Mesendoderm (in vitro differentiated cells): ENCODE results near the gene PLXNB2.

Experiments
- DNase-seq: peaks from one replicate; pipeline ENCODE4 v3.0.0; 2013
- H2AK5ac ChIP-seq: 2 replicates; pipeline ENCODE4 v1.6.1; 2013; ENCODE audit warnings: low read length, inconsistent platforms
- H2BK120ac ChIP-seq: 2 replicates; pipeline ENCODE4 v1.6.1; 2013; ENCODE audit warnings: low read depth, mild to moderate bottlenecking, low read length, moderate library complexity, mixed read lengths
- H2BK15ac ChIP-seq: replicated peaks from 2 replicates; pipeline ENCODE4 v1.6.1; 2013; ENCODE audit warnings: low read depth, mild to moderate bottlenecking, moderate library complexity
- H2BK5ac ChIP-seq: 2 replicates; pipeline ENCODE4 v1.6.1; 2013; ENCODE audit warnings: low read length, inconsistent platforms
- H3K18ac ChIP-seq: 2 replicates; pipeline ENCODE4 v1.6.1; 2013; ENCODE audit warnings: mild to moderate bottlenecking, low read length, mixed read lengths
- H3K23ac ChIP-seq: one replicate; pipeline ENCODE4 v1.6.1; 2013; ENCODE audit warnings: low read length
- H3K27ac ChIP-seq: 2 replicates; pipeline ENCODE4 v1.5.1; 2013; ENCODE audit warnings: low read depth, mild to moderate bottlenecking, inconsistent platforms, low read length, moderate library complexity
- H3K27me3 ChIP-seq: 2 replicates; pipeline ENCODE4 v1.6.1; 2013; ENCODE audit warnings: low read length, control low read depth, mild to moderate bottlenecking, inconsistent platforms; ENCODE audit not compliant: insufficient read depth, poor library complexity
- H3K36me3 ChIP-seq: 2 replicates; pipeline ENCODE4 v1.6.1; 2013; ENCODE audit warnings: low read length, inconsistent platforms; ENCODE audit not compliant: control insufficient read depth, insufficient read depth
- H3K4ac ChIP-seq: one replicate; pipeline ENCODE4 v1.6.1; 2013; ENCODE audit warnings: low read depth, mild to moderate bottlenecking, low read length, moderate library complexity
- H3K4me1 ChIP-seq: 2 replicates; pipeline ENCODE4 v1.6.1; 2013; ENCODE audit warnings: low read depth, low read length, inconsistent platforms; ENCODE audit not compliant: control insufficient read depth
- H3K4me2 ChIP-seq: 2 replicates; pipeline ENCODE4 v1.6.1; 2013; ENCODE audit warnings: low read length
- H3K4me3 ChIP-seq: 2 replicates; pipeline ENCODE4 v1.5.1; 2013; ENCODE audit warnings: mild to moderate bottlenecking, low read length
- H3K56ac ChIP-seq: one replicate; pipeline ENCODE4 v1.6.1; 2013; ENCODE audit warnings: low read length
- H3K79me1 ChIP-seq: 2 replicates; pipeline ENCODE4 v1.6.1; 2013; ENCODE audit warnings: low read length, inconsistent platforms
- H3K79me2 ChIP-seq: 2 replicates; pipeline ENCODE4 v1.6.1; 2013; ENCODE audit warnings: mild to moderate bottlenecking, low read length; ENCODE audit not compliant: control insufficient read depth, insufficient read depth
- H3K9ac ChIP-seq: 2 replicates; pipeline ENCODE4 v1.6.1; 2013; ENCODE audit warnings: low read length, inconsistent platforms
- H4K5ac ChIP-seq: one replicate; pipeline ENCODE4 v1.6.1; 2013; ENCODE audit warnings: low read length
- H4K8ac ChIP-seq: one replicate; pipeline ENCODE4 v1.6.1; 2013; ENCODE audit warnings: low read depth, mild to moderate bottlenecking, control low read depth, low read length, moderate library complexity
- WGBS: extraction: QIAGEN DNeasy Blood & Tissue Kit; methylation state at CpG from one replicate; pipeline ENCODE4 v1.1.7; 2013; ENCODE audit warnings: low lambda C conversion rate, missing lambda C conversion rate; ENCODE audit not compliant: insufficient coverage; ENCODE audit errors: extremely low coverage; 5-methylcytosine and 5-hydroxymethylcytosine counted together

The PLXNB2 gene

GRCh38 chr22:50272044-50272802 is 35.2 kb downstream of the PLXNB2 start:
- Histone ChIP-seq H3K36me3 (no peaks in the 10 kb centered on the region), H3K4me3 (no peak overlapping the region)

GRCh38 chr22:50271519-50271970 is 35.9 kb downstream of the PLXNB2 start:
- Histone ChIP-seq H3K4me1 (no peaks in the 10 kb centered on the region), H3K27me3 (peaks cover 5% of the 10 kb centered on the region), H3K4me2 (peak overlapping the region; percentile 31), H3K36me3 (no peaks in the 10 kb centered on the region), H3K79me1 (no peaks in the 10 kb centered on the region), H2AK5ac (no peak overlapping the region), H2BK5ac (no peak overlapping the region), H3K4ac (no peak overlapping the region), H3K9ac (no peak overlapping the region), H3K27ac (no peak overlapping the region), H4K8ac (no peak overlapping the region), H3K79me2 (no peaks in the 10 kb centered on the region), H2BK15ac (no peak overlapping the region), H4K5ac (no peak overlapping the region), H3K56ac (no peak overlapping the region), H3K4me3 (no peak overlapping the region), H3K18ac (no peak overlapping the region), H3K23ac (no peak overlapping the region), H2BK120ac (no peak overlapping the region)
- DNase-seq: peak; percentile 77
- WGBS: no CpG with 5 or more reads among the region's 45 CpGs

More at GRCh38 chr22:50272044-50272802, 35.2 kb downstream of the PLXNB2 start:
- Histone ChIP-seq H3K27ac (no peak overlapping the region), H3K4me1 (no peaks in the 10 kb centered on the region), H2BK5ac (no peak overlapping the region), H2BK120ac (no peak overlapping the region), H3K27me3 (peaks cover 5% of the 10 kb centered on the region), H3K56ac (peak overlapping the region; percentile 11), H3K4ac (no peak overlapping the region), H3K9ac (no peak overlapping the region), H3K23ac (no peak overlapping the region), H3K4me2 (no peak overlapping the region), H3K79me1 (no peaks in the 10 kb centered on the region), H4K8ac (no peak overlapping the region), H2BK15ac (no peak overlapping the region), H4K5ac (no peak overlapping the region), H3K18ac (no peak overlapping the region), H2AK5ac (no peak overlapping the region), H3K79me2 (no peaks in the 10 kb centered on the region)
- WGBS: no CpG with 5 or more reads among the region's 26 CpGs
- DNase-seq: peak; percentile 52

GRCh38 chr22:50270666-50271394 is 36.6 kb downstream of the PLXNB2 start:
- DNase-seq: peak; percentile 73
- no peaks in the 10 kb centered on the region for H3K79me2 ChIP-seq
- H3K27ac ChIP-seq: no peak overlapping the region
- H3K56ac ChIP-seq: no peak overlapping the region
- no peaks in the 10 kb centered on the region for H3K4me1 ChIP-seq
- no peak overlapping the region for H3K4ac ChIP-seq
- H3K79me1 ChIP-seq: no peaks in the 10 kb centered on the region
- no peak overlapping the region for H2BK120ac ChIP-seq
- WGBS: no CpG with 5 or more reads among the region's 53 CpGs
- peaks cover 5% of the 10 kb centered on the region for H3K27me3 ChIP-seq
- no peak overlapping the region for H2BK15ac ChIP-seq
- H3K18ac ChIP-seq: no peak overlapping the region
- H2BK5ac ChIP-seq: no peak overlapping the region
- H3K4me2 ChIP-seq: peak overlapping the region; percentile 21
- no peak overlapping the region for H3K23ac ChIP-seq
- H3K4me3 ChIP-seq: no peak overlapping the region
- no peak overlapping the region for H4K8ac ChIP-seq
- H3K9ac ChIP-seq: no peak overlapping the region
- no peak overlapping the region for H2AK5ac ChIP-seq
- H3K36me3 ChIP-seq: no peaks in the 10 kb centered on the region
- no peak overlapping the region for H4K5ac ChIP-seq

GRCh38 chr22:50269970-50270665 is 37.3 kb downstream of the PLXNB2 start, which contains the start of gene MAPK11:
Gene MAPK11 (minus strand): TSS chr22:50270380. CDS start chr22:50270292, 88 bp downstream.
- H3K4me2 ChIP-seq: peak within 1 kb of the TSS; percentile 21
- no peak within 1 kb of the TSS for H3K4me3 ChIP-seq
- DNase-seq: no peak
- H3K79me1 ChIP-seq: no peaks in the 10 kb centered on the region
- no peak within 1 kb of the TSS for H3K27ac ChIP-seq
- H2BK120ac ChIP-seq: no peak within 1 kb of the TSS
- H3K4ac ChIP-seq: no peak within 1 kb of the TSS
- no peak within 1 kb of the TSS for H2AK5ac ChIP-seq
- no peak within 1 kb of the TSS for H3K18ac ChIP-seq
- no peaks in the 10 kb centered on the region for H3K4me1 ChIP-seq
- no peak within 1 kb of the TSS for H4K8ac ChIP-seq
- no peak within 1 kb of the TSS for H3K9ac ChIP-seq
- H3K23ac ChIP-seq: no peak within 1 kb of the TSS
- H3K56ac ChIP-seq: peak within 1 kb of the TSS; percentile 56
- no peak within 1 kb of the TSS for H2BK15ac ChIP-seq
- no peak within 1 kb of the TSS for H4K5ac ChIP-seq
- no CpG with 5 or more reads among the region's 92 CpGs for WGBS
- no peak within 1 kb of the TSS for H2BK5ac ChIP-seq
- H3K79me2 ChIP-seq: no peaks in the 10 kb centered on the region
- H3K36me3 ChIP-seq: no peaks in the 10 kb centered on the region
- H3K27me3 ChIP-seq: peaks cover 5% of the 10 kb centered on the region

GRCh38 chr22:50269573-50269969 is 37.9 kb downstream of the PLXNB2 start:
- H3K4me1 ChIP-seq: no peaks in the 10 kb centered on the region

More at GRCh38 chr22:50269573-50269969, 37.9 kb downstream of the PLXNB2 start:
- H3K18ac ChIP-seq: no peak overlapping the region
- H3K79me1 ChIP-seq: no peaks in the 10 kb centered on the region
- no peaks in the 10 kb centered on the region for H3K36me3 ChIP-seq
- no CpG with 5 or more reads among the region's 18 CpGs for WGBS
- no peak overlapping the region for H3K4ac ChIP-seq
- peaks cover 5% of the 10 kb centered on the region for H3K27me3 ChIP-seq
- no peak overlapping the region for H2BK120ac ChIP-seq
- H3K4me3 ChIP-seq: no peak overlapping the region
- H2BK15ac ChIP-seq: no peak overlapping the region
- no peak overlapping the region for H3K56ac ChIP-seq
- H3K23ac ChIP-seq: no peak overlapping the region
- no peak overlapping the region for H3K9ac ChIP-seq
- no peak overlapping the region for H4K8ac ChIP-seq
- H4K5ac ChIP-seq: no peak overlapping the region
- no peaks in the 10 kb centered on the region for H3K79me2 ChIP-seq
- no peak overlapping the region for H3K27ac ChIP-seq
- H2AK5ac ChIP-seq: no peak overlapping the region
- no peak for DNase-seq
- H3K4me2 ChIP-seq: no peak overlapping the region
- no peak overlapping the region for H2BK5ac ChIP-seq
